ENCODE data around the gene RPTN.

DNA sequence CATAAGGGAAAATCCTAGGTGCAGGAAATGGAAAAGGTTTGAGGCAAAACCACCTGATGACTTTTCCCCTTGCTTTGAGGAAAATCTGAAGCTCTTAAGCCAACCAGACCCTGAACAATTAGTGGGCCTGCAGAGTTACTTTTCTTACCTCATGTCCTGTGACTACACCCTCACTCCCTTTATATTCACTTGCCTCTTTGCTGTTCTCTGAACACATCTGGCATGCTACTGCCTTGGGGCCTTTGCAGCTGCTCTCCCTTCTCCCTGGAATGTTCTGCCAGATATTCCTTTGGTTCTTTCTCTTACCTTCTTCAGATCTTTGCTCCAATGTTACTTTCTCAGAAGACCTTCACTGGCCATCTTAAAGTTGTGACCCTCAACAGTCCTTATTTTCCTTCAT lies 21.8 kb downstream of the RPTN start:
- TF ChIP-seq POLR2AphosphoS5 (IDR thresholded peaks at IDR 0.05) (no peak), CTCF (IDR thresholded peaks at IDR 0.05) (no peak)

All from upper lobe of left lung (tissue), 4 donors.